GM10248 (cell line): Measurements from ENCODE around the gene PRSS33.

Experiments used
- CTCF ChIA-PET: fragments of 300-600 bp; sonication (Branson Sonifier 250); formaldehyde crosslinking; extraction: SDS; loops from one replicate; lab custom pipeline; 2021; ENCODE audit warnings: antibody characterized with exemption; lab: Yijun Ruan, JAX
- POLR2A ChIA-PET: fragments of 350-650 bp; sonication (Branson Sonifier 250); formaldehyde crosslinking; extraction: SDS; loops from one replicate; lab custom pipeline; 2020; ENCODE audit warnings: antibody characterized with exemption; lab: Yijun Ruan, JAX
- DNase-seq: peaks from one replicate; pipeline ENCODE4 v3.0.0; 2012; ENCODE audit errors: extremely low spot score
- TF ChIP-seq, protein P1 (sequence below): IDR thresholded peaks from 2 replicates; pipeline ENCODE4 v1.5.1; 2012; ENCODE audit warnings: mild to moderate bottlenecking, low read depth; ENCODE audit errors: extremely low read depth, missing control alignments, control extremely low read depth

PRSS33 gene

DNA sequence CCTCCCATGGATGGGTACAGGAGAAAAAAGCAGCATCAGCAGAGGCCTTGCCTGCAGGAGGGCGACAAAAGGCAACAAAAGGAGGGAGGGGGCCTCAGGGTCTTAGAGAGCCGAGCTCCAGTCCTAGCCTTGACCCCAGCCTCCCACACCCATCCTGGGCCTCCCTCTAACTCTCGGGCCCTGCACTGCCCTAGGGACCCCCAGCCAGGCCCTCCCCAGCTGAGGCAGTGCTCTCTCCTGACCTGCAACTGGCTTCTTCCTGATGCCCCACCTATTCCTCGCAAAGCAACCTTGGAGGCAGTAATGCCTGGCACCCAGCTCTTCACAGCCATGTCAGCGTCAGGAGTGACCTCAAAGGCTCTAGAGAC, 50.1 kb downstream of the PRSS33 start:
- CTCF ChIA-PET, result no interaction called here
- POLR2A ChIA-PET, result no interaction called here
- TF ChIP-seq, protein P1, sequence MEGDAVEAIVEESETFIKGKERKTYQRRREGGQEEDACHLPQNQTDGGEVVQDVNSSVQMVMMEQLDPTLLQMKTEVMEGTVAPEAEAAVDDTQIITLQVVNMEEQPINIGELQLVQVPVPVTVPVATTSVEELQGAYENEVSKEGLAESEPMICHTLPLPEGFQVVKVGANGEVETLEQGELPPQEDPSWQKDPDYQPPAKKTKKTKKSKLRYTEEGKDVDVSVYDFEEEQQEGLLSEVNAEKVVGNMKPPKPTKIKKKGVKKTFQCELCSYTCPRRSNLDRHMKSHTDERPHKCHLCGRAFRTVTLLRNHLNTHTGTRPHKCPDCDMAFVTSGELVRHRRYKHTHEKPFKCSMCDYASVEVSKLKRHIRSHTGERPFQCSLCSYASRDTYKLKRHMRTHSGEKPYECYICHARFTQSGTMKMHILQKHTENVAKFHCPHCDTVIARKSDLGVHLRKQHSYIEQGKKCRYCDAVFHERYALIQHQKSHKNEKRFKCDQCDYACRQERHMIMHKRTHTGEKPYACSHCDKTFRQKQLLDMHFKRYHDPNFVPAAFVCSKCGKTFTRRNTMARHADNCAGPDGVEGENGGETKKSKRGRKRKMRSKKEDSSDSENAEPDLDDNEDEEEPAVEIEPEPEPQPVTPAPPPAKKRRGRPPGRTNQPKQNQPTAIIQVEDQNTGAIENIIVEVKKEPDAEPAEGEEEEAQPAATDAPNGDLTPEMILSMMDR, result no peak
- no peak for DNase-seq

DNA sequence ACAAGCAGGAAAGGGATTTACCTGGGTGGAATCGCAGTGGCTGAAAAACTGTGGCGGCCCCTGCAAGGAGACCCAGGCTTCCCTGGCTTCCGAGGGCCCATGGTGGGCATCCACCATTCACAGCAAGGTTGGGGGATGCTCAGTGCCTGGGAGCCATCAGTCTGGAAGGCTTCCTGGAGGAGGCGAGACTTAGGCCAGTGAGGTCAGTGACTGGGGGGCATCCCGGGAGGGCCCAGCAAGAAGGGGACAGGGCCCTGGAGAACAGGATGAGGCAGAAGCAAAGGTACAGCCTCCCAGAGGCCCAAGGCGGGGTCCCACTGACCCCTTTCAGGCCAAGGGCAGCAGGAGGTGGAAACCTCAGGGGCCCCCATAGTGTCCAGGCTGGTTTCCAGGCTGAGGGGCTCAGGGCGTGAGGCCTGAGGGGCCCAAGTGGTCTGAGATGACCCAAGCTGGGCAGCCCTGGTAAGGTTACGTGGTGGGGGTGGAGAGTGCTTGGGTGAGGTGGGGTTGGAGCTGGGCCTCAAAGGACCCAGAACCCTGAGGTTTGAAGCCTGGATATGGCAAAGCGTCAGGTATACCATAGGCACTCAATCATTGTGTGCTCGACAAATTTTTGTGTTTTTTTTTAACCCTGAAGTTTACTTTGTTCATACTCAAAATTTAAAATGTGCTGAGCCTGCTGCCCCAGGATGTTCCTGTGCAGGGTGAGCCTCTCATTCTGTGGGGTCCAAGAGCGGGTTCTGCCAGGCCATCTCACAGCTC, 50.7 kb downstream of the PRSS33 start:
- DNase-seq, result no peak
- TF ChIP-seq, protein P1, result no peak
- ChIA-PET POLR2A (no interaction called here), CTCF (no interaction called here)

DNA sequence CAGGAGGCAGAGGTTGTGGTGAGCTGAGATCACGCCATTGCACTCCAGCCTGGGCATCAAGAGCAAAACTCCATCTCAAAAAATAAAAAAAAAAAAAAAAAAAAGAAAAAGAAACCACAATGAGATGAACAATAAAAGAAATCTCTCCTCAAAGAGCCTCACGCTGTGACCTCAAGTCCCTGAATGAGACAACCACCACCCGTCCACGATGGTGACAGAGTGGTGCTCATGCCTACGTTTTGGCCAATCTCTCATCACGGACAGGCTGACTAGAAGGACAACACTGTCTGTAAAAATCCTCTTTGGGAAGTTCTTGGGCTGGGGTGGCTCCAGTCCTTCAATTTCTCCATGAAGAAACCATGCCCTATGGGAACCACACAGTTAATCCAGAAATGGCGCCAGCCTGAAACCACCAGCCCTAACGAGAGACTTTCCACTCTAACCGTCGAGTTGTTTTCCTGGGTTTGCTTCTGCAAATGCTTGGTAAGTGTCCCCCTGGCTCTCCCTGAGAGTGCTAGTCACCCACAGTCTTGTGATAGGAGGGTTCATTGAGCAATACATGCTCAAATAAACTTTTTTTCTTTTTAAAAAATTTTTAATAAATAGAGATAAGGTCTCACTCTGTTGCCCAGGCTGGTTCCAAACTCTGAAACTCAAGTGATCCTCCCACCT, 52.4 kb downstream of the PRSS33 start:
- ChIA-PET CTCF (interaction anchor here (1.2 kb wide), 1 partner anchor 10 kb away, joined by 3 read pairs; no protein-coding TSS in a partner anchor), POLR2A (no interaction called here)
- no peak for DNase-seq
- TF ChIP-seq, protein P1, result no peak
